GM21723 (cell line): Measurements from ENCODE around the gene CERCAM.
"Not testable (repeated sequence)": the region's sequence is repeated elsewhere in the genome, so short reads cannot be mapped to it uniquely, and the experiment has no call there.

ENCODE experiments used
- ATAC-seq: cut with Tn5 transposase; IDR thresholded peaks from one replicate; pipeline ENCODE4 v1.9.1; 2021; ENCODE audit warnings: mild to moderate bottlenecking, moderate library complexity; ENCODE audit not compliant: unreplicated experiment

Gene CERCAM

DNA sequence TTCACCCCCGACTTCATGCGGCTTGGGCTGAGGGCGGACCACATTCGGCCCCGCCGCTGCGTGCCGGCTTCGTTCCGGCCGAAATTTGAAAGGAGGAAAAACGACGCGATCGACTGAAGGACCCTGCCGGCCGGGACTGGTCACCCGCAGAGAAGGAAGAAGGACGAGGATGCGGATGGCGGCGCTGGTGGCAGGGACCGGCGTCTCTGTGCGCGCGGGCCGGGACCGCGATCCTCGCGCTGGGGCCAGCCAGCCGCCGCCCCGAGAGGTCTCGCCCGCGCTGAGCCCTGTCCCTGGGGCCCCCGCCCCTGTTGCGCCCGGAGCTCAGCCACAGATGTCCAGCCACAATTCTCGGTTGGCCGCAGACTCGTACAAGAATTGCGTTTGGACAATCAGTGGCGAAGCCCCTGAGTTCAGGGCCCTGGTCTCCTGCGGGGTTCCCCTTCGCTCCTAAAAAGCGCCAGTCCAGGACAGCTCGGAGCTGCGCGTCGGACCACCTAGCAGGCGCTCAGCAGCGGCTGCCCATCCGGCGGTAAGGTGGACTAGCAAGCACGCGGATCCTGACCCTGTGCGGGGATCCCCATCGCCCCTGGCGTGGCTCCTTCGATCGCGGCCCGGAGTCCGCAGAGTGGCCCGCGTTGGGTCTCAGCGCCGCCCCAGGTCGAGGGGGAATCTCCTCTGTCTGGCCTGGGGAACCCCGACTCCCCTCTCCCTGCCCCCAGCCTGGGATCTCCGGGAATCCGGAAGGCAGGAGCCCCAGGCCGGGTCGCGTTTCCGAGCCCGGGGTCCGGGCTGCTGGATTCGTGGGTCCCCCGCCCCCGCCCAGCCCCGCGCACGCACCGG is 28.1 kb upstream of the CERCAM start:
- ATAC-seq = no peak

DNA sequence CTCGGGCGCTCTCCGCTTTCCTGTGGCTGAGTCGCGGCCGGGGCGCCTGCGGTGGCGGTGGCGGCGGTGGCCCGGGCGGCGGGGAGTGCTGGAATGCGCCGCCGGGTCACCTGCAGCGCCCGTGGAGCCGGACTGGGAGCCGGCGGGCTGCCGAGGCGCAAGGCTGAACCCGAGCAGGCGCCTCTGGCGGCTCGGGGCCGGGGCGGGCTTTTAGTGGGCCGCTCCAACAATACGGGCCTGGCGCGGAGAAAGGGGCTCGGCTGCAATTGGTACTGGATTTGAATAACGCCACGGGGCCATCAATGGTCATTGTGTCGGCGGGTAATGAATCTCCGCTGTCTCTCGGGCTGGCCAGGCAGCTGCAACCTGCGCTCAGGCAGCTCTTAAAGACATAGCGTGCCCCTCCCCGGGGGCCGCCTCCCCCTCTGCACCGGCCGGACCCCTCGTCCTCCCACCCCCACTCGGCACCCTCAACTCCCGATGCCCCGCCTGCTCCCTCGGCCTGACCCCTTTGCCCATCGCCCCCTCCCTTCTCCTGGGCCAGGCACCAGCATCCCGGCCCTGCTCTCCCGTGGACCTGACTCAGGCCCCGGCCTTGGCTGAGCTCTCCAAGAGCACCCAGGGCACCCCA is 27.4 kb upstream of the CERCAM start:
- no peak for ATAC-seq

DNA sequence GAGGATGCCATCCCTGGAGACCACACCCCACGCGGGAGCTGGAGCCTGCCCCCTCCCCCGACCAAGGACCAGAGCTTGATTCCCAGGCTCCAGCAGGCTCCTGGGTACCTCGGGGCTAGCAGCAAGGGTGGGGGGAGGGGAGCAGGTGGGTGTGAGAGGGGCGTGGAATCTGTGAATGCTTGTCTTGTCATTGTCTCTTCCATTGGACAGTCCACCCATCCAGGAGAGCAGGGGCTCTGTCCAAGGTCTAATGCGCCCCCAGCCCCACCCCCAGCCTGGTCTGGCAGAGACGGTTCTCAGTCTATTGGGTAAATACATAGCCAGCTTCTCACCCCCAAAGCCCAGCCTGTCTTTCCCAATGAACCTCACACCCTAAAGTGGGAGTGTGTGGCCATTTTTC is 26.7 kb upstream of the CERCAM start:
- ATAC-seq = no peak

DNA sequence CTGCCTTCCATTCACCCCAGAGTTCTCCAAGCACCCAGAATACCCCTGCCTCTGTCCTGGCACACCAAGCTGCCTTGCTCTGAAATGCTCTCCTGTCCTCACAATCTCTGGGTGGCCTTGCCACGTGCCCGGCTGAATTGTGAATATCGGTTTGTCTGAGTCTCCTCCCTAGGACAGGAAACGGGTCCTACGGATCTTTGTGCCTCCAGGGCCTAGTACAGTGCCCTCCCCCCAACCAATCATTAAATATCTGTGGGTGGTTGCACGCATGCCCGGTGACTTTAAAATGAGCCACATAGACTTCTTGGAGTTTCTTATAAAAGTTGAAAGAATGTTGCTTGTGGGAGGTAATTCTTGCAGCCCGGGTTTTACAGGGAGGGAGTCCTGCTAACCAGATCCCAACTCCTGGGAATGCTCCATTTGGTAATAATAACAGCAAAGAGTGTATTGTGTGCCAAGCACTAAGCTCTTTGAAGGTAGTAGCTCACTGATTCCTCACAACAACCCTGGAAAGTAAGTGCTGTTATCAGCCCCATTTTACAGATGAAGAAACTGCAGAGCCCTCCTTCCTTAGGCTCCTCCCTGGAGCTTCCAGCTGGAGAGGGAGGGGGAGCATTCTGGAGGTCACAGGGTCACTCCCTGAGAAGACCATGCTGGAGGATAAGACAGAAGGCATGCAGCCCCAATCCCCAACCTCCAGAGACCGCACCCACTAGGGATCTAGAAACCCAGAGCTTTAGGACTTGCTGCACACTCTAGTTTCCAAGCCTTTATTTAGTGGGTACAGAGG is 26.1 kb upstream of the CERCAM start:
- no peak for ATAC-seq

DNA sequence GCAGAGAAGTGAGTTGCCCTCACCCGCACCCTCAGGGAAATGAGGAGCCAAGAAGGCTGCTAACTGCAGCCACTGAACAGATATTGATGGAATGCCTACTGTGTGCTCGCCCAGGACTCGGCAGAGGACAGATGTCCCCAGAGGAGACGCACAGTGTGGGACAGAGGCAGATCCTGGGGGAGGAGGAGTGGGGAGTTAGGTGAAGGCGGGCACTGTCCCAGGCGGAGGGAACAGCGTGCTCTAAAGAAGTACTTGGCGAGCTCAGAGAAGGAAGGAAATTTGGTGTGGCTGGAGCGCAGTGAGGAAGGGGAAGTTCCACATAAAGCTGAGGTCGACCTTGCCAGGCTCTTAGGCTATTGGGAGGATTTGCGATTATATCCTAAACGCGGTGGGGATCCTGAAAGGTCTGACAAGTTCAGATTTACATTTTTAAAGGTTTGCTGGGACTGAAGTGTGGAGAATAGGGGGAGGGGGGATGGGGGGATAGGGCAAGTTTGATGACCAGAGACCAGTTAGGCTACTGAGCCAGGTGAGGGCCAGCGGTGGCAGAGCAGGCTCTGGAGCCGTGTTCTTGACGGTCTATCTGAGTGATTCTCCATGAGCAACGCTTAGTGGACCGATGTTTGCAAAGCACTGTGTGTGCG is 23.6 kb upstream of the CERCAM start:
- ATAC-seq = no peak

DNA sequence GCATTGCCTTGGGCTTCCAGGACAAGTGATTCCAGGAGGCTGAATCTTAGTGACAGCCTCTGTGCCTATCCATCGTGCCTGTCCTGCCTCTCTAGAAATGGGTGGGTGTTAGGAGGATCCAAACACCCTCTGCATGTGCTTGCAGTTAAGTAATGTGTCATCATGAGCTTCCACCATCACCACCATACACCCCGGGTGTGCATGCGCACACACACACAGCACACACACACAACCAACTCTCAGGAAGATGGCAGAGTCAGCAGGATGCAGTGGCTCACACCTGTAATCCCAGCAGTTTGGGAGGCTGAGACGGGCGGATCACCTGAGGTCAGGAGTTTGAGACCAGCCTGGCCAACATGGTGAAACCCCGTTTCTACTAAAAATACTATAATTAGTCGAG is 22.8 kb upstream of the CERCAM start:
- ATAC-seq = no peak

DNA sequence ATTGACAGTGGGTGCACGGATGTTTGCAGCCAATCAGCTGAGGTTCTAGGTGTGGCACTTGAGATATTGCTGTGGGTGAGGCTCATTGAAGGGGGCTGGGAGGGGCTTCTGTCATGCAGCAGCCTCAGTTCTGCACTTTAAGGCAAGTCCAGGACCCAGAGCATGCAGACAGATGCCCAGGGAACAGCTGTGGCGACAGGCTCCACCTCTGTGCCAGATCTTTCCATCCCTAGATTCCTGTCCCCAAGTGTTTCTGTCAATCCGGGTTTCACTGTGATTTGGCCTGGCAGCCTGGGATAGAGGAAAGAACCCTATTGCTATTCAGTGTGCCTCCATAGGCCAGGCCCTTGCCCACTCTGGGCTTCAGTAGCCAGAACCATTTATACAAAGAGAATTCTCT is 20.8 kb upstream of the CERCAM start:
- no peak for ATAC-seq

DNA sequence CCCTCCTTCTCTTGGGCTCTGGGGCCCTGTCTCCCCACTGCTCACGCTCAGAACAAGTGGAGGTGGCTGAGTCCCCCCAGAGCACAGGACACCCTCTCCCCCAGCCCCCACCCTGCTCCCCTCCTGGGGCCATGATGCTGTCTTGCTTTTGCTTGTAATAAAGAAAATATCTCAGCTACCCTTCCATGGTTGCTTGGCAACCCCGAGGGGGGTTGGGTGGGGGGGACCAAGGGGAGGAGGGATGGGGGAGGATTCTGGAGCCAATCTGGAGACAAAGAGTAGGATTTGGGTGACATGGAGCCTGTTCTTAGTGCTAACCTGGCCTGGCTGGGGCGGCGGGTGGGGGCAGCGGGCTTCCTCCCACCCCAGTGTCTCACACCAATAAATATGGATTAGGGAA is 16.1 kb upstream of the CERCAM start:
- no peak for ATAC-seq

DNA sequence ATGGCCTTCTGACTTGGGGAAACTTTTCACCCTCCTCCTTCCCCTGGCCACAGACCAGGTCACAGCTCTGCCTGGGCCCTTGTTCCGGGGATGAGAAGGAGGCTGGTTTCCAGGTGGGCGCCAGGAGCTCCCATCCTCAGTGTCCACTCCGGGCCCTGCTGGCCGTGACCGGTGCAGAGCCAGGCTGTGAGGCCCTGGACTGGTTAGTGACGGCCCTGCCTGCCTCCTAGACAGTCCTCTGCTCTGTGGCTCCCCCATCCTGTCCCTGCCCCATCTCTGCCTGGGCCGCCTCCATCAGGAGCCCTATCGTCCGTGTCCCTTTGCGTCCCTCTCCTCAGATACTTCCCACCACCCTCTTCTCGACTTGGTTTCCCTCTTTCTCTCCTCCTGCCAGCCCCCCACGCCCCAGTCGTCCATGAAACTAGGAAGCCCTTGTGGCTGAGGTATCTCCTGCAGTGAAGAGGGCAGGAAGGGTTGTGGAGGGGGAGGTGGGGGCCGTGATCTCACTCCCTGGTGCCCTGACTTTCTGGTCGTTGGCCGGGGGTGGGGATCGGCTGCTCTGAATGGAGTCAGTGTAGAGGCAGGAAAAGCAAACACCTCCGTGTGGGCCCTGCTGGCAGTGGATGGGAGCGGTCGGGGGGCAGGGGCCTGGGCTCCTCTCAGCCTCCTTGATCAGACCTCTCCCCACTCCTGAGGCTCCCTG is 15.4 kb upstream of the CERCAM start:
- no peak for ATAC-seq

DNA sequence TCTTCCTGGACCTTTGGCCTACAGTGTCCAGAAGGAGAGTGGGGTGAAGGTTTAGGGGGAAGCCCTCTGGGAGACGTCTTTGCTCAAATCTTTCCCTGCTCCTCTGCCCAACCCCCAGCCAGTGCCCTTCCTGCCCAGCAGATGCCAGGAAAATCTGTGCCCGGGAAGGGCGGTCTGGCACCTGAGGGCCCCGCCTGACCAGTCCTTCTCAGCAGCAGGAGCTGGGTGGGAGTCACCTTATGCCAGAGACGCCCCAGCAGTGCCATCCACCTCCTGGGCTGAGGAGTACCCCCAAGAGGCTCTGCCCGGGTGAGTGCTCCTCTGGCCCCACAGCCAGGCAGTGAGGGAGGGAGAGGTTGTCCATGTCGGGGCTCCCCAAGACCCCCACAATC is 14.9 kb upstream of the CERCAM start:
- ATAC-seq = no peak

DNA sequence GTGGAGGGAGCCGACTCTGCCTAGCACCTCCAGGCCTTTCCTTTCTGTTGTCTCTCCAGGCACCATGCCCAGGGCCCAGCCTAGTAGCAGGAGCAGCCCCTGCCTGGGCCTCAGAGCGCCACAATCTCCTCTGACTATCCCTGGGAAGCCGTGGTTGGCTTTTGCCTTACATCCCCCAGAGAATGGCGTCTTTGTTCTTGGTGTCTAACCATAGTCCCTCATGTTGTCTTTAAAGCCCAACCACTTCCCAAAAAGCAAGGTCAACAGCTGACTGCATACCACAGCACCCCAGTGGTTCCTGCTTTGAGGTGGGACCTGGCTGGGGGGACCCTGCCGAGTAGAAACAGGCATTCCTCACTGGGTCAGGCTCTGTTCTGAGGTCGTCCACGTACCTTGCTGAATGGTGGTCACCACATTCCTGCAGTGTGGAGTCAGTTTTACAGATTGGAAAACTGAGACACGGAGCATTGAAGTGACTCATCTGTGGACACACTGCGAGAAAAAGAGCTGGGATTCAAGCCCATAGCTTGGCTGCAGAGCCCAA is 13.7 kb upstream of the CERCAM start:
- ATAC-seq = no peak

DNA sequence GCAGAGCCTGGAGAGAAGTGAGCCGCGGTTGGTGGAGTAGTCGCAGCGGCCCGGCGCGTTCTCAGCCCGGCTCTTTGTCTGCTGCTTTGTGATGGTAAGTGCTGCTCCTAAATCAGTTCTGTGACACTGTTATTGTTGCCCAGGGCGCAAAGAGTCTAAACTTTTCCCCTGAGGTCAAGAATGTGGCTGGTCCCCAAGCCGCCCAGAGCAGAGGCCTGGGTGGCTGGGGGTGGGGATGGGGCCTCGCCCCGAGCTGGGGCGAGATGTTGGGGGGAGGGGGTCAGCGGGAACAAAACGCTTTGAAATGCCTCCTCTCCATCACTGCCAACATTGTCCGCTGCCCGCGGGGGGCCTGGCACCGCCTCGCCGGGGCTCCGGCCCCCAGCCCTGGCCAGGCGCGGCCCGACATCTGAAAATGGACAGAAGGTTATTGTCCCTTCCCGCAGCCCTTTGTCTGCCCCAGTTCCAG is 11.7 kb upstream of the CERCAM start:
- no peak for ATAC-seq

DNA sequence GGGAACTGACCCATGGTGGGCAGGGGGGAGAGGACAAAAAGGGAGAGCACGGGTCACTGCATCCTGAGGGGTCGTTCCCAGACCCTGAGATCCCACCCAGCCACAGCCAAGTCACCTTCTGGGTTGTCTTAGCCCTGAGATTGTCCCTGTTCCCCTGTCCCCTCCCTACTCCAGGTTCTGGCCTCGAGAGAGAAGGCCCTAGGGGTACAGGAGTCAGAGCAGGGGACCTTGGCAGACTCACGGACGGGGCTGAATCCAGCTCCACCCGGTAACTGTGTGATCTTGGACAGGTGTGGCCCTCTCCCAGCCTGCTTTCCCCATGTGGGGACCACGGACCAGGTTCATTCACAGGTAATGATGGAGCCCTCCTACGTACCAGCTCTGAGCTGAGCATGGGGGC is 11.2 kb upstream of the CERCAM start:
- ATAC-seq = no peak

DNA sequence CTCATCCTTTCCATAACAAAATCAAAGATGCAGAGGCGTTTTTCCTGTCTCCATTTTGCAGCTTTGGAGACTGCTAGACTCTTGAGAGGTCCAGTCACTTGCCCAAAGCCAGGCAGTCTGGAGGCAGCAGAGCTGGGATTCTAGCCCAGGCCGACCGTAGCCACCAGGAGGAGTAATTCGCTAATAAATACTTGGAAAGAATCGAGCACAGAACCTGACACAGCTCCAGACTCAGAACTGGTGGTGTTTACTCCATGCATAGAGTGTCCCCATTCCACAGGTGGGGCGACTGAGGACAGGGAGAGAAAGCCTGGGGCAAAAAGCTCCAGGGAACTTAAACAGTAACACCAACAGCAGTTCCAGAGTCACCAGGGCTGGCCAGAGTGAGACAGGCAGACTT is 10.7 kb upstream of the CERCAM start:
- no peak for ATAC-seq

DNA sequence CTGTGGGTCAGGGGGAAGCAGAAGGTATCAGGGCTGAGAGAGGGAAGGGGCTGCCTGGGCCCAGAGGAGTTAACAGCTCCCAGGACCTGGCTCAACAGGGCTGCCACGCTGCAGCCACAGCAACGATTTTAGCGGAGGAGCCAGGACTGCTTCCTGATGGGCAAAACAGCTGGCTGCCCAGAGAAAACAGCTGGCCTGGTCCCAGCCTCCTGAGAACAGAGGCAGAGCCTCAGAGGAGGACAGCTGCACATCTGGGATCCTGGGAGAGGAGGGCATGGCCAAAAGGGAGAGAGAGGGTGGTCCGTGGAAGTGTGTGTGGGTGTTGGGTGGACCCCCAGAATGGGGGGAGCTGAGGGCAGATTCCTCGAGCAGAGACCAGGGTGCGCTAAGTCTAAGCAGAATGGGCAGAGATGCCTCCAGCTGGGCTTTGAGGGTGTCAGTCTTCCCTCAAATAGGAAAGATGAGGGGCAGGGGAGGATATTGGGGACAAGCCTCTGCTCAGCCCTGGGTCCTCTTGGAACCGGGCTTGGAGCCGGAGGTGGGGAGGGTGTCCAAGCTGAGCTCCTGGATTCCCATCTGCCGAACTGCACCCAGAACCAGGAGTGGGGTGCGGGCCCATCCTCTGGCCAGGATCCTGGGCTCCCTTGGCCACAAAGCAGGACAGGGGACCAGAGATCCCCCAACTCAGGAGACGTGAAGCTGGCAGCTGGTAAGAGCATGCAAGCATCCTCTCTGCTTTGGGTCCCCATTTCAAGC is 9.1 kb upstream of the CERCAM start:
- ATAC-seq = no peak

DNA sequence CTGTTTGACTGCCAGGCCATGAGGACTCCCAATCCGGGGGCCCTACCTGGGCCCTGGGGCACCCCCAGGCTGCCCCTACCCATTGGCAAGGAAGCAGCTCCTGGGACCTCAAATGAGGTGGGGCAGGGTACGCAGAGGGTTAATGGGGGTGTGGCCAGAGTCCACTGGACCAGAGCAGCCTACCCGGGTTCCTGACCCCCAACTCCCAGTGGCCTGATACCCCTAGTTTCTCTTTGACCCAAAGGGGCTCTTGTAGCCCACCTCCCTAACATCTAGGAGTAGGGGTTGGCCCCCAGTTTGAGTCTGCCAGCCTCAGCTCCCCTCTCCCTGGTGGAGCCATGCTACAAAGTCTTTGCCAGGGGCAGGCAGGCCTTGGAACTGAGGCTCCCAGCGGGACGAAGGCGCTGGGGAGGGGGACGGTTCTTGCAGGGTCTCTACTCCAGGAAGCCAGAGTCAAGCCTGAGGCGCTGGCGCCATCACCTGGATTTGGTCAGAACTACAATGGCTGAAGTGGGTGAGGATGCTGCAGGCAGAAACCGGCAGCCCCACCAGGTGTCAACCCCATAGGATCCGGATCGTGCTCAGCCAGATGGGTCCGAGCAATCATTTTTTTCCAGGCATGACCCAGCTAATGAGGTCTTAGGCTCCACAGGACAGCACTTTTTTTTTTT is 8.4 kb upstream of the CERCAM start:
- no peak for ATAC-seq

DNA sequence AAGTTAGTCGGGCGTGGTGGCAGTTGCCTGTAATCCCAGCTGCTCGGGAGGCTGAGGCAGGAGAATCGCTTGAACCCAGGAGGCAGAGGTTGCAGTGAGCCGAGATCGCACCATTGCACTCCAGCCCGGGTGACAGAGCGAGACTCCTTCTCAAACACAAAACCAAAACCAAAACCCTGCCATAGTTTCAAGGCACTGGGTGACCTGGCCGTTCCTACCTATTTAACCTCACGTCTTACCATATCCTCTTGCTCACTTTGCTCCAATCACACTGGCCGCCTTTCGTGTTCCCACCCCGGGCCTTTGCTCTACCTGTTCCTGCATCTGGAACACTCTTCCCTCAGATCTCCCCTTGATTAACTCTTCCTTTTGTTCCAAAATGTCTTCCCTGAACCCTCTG is 6.9 kb upstream of the CERCAM start:
- not testable (repeated sequence) for ATAC-seq

DNA sequence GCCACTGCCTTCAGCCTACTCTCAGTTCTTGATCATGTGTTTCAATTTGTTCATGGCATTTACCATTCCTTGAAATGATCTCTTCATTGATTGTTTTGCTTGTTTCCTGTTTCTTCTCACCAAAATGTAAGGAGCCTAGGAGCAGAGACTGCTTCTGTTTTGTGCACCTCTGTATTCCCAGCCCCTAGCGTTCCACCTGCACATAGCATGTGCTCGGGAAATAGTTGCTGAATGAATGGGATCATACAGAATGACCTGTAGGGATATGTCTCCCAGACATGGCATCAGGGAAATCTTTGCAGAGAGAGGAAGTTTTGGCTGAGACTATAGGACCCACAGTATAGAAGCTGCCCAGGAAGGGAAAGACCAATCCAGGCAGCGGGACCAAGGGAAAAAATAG is 6.2 kb upstream of the CERCAM start:
- ATAC-seq = no peak

DNA sequence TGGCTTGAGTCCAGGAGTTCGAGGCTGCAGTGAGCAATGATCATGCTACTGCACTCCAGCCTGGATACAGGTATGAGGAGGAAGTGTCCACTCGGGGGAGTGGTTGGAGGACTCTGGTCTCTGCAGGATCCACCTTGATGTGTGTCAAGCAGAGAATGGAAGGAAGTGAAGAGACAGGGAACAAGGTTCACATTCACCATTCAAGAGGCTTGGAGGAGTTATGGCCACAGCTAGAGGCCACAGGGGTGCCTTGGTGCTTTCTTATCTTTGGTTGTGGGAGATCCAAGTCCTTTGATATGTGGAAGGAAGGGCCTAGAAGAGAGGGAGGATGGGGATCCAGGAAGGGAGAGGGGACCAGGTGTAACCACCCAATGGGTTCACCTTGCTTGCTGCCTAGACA is 5.4 kb upstream of the CERCAM start:
- no peak for ATAC-seq
